GDM1 (cell line): ENCODE measurements around the gene CIB4.

Experiments
- DNase-seq: peaks from one replicate; lab custom pipeline; 2025; lab: John Stamatoyannopoulos, UW

The CIB4 gene

GRCh38 chr2:26640781-26641564 lies at the start of gene CIB4:
Gene CIB4, minus strand, starts transcription at chr2:26641366. Its CDS starts 52 bp downstream, at chr2:26641314.
- no peak for DNase-seq

GRCh38 chr2:26687801-26688200 lies 46.6 kb upstream of the CIB4 start:
- DNase-seq = no peak

GRCh38 chr2:26687328-26687727 lies 46.2 kb upstream of the CIB4 start:
- DNase-seq = no peak

- no peak for DNase-seq
These were observed 45.0 kb upstream of the CIB4 start for GRCh38 chr2:26685989-26686839.

GRCh38 chr2:26685341-26685740 lies 44.2 kb upstream of the CIB4 start:
- DNase-seq = no peak

GRCh38 chr2:26683583-26683982 lies 42.4 kb upstream of the CIB4 start:
- no peak for DNase-seq

- DNase-seq = no peak
These were observed 41.0 kb upstream of the CIB4 start for GRCh38 chr2:26682155-26682554.

GRCh38 chr2:26681656-26682055 lies 40.5 kb upstream of the CIB4 start:
- no peak for DNase-seq

- no peak for DNase-seq
These were observed 38.7 kb upstream of the CIB4 start for GRCh38 chr2:26679867-26680266.

GRCh38 chr2:26678035-26678434 lies 36.9 kb upstream of the CIB4 start:
- no peak for DNase-seq

- no peak for DNase-seq
These were observed 34.6 kb upstream of the CIB4 start for GRCh38 chr2:26675651-26676255.

GRCh38 chr2:26674771-26675170 lies 33.6 kb upstream of the CIB4 start:
- DNase-seq = no peak

- DNase-seq = no peak
These were observed 33.0 kb upstream of the CIB4 start for GRCh38 chr2:26674002-26674751.

- no peak for DNase-seq
These were observed 31.7 kb upstream of the CIB4 start for GRCh38 chr2:26672818-26673393.

- no peak for DNase-seq
These were observed 31.1 kb upstream of the CIB4 start for GRCh38 chr2:26672112-26672817.

- DNase-seq = no peak
These were observed 30.5 kb upstream of the CIB4 start for GRCh38 chr2:26671691-26672090.

GRCh38 chr2:26670931-26671460 lies 29.8 kb upstream of the CIB4 start:
- DNase-seq = no peak

GRCh38 chr2:26670171-26670570 lies 29.0 kb upstream of the CIB4 start:
- no peak for DNase-seq

GRCh38 chr2:26668856-26669750 lies 27.9 kb upstream of the CIB4 start:
- DNase-seq = no peak

GRCh38 chr2:26668041-26668440 lies 26.9 kb upstream of the CIB4 start:
- DNase-seq = no peak
